ENCODE measurements around the gene SORCS2.
"Not testable (repeated sequence)": the region's sequence is repeated elsewhere in the genome, so short reads cannot be mapped to it uniquely, and the experiment has no call there.

The SORCS2 gene

DNA sequence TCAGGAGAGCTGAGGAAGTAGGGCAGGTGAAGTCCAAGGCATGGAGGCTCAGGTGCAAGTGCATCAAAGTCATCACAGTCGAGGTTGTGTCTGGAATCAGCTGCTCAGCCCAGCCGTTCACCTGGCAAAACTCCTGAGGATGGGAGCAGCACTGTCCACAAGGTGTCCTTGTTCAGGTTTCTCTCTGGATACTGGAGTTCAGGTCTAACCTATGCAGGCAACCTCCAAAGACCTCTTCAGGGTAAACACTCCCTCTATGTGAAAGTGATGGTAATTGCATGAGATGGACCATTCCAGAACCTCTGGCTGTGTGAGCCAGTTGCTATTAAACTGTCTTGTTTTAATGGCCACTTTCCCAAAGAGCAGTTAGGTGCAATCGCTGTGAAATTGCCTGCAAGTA is 362.6 kb downstream of the SORCS2 start:
- DNase-seq (ENCODE audit: low read depth), result no peak

DNA sequence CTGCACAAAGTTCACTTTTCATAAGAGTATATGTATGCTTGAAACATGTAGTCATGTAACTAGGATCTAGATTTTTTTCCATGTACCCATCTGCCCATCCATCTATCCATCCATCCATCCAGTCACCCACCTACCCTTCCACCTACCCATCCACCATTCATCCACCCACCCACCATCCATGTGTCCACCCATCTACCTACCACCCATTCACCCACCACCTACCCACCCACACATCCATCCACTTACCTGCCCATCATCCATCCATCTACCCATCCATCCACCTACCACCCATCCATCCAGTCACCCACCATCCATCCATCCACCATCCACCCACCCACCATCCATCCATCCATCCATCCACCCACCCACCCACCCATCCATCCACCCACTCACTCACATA is 364.2 kb downstream of the SORCS2 start:
- DNase-seq (ENCODE audit: low read depth), result no peak

DNA sequence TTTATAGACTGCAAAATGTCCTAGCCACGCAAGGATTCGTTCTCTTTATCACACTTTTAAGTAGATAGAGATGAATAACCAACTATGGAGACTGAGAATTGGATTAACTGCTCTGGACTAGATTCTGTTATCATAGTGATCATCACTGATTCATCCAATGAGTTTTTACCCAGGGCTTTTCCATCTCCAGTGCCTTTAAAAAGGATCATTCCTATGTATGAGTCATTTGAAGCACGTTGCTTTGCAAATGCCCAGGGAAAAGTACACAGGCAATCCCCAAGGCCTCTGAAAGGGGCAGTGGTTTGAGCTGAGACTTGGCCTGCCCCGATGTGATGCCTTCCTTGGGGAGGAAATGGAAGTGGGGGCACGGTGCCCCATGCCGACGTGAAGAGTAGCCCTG is 365.1 kb downstream of the SORCS2 start:
- DNase-seq (ENCODE audit: low read depth), result no peak

DNA sequence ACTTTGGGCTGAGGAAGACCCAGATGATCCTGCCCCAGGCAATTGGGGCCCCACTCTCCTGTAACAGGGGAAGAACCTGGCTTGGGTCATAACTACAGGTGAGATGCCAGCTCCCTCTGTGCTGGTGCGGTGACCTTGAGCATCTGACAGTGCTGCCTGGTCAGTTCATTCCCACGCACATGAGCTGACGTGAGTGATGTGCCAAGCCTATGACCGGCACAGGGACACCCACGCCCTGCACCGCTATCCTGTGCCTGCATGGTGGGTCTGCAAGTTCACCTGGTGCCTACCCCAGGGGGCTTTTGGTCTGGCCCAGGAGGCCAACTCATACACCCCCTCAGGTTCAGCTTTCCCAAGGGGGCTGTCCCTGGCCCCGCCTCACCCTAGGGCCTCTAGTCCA is 366.1 kb downstream of the SORCS2 start:
- no peak for DNase-seq (ENCODE audit: low read depth)

DNA sequence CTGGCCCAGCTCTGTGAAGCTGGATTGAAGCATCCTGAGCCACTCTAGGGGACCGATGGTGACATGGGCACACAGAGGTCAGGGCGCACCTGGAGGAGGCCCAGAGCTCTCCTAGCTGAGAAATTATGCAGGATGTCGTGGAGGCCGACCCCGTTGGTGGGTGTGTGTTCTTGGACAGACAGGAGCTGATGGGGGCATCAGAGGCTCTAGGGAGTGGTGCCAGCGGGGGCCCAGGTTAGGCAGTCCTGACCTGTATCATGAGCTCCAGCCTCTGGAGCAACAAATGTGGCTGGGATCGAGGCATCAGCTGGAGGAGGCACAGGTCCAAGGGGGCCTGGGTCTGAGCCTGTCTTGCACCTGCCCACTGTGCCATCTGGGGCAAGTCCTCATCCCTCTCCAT is 367.0 kb downstream of the SORCS2 start:
- DNase-seq (ENCODE audit: low read depth), result no peak

DNA sequence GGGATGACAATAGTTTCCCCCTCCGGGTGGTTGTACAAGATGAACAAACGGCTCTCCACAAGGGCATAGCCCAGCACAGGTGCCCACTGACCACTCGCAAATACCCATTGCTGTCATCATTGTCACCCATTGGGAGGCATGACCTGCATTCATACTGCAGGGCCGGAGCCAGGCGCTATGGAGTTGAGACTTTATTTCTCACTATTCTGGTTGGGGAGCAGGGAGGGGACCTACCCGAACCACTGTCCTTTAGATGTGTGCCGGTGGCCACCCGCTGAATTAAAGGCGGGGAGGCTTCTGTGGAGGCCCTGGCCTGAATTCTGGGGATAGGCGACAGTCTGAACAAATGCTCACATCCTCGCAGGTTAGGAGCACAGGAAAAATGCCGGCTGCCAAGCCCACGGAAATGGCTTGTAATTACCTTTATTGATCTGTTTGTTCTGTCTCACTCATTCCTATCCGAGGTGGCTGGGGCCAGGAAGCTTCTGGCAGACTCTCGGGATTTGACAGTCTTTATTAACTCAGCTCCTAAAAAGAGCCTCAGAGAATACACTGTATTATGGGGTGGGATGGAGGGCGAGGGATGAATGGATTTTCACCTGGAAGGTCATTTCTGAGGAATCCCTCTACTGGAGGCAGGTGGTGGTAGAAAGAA is 367.5 kb downstream of the SORCS2 start:
- DNase-seq (ENCODE audit: low read depth), result no peak

DNA sequence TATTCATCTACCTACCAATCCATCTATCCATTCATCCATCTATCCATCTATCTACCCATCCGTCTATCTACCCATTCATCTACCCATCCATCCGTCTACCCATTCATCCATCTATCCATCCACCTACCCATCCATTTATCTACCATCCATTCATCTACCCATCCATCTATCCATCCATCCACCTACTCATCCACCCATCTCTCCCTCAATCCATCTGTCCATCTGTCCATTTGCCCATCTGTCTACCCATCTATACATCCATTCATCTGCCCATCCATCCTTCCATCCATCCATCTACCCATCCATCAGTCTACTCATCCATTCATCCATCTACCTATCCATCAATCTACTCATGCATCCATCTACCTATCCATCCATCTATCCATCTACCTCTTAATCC is 369.2 kb downstream of the SORCS2 start:
- DNase-seq (ENCODE audit: low read depth), result no peak

DNA sequence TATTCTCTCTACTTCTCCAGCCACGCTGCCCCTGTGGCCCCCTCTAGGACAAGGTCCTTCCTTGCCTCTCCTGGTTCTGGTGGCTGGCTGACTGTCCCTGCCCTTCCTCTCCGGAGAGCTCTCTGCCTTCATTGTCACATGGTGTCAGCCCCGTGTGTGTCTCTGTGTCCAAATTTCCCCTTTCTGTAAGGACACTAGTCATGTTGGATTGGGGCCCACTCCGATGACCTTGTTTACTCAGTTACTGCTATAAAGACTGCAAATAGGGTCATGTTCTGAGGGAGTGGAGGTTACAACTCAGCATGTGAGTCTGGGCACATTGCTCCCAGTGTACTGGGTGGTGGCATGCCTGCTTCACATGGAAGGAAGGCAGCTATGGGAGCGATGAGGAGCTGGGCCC is 371.9 kb downstream of the SORCS2 start:
- no peak for DNase-seq (ENCODE audit: low read depth)

DNA sequence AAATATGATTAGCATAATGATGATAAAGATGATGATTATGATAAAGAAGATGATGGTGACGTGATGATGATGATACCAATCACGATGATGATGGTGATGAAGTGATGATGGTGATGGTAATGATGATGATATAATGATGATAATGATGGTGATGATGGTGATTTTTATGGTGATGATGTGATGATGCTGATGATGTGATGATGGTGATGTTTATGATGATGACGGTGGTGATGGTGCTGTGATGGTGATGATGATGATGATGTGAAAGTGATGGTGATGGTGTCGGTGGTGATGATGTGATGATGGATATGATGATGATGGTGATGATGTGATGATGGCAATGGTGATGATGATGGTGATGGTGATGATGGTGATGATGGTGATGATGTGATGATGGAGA is 373.1 kb downstream of the SORCS2 start:
- no peak for DNase-seq (ENCODE audit: low read depth)

DNA sequence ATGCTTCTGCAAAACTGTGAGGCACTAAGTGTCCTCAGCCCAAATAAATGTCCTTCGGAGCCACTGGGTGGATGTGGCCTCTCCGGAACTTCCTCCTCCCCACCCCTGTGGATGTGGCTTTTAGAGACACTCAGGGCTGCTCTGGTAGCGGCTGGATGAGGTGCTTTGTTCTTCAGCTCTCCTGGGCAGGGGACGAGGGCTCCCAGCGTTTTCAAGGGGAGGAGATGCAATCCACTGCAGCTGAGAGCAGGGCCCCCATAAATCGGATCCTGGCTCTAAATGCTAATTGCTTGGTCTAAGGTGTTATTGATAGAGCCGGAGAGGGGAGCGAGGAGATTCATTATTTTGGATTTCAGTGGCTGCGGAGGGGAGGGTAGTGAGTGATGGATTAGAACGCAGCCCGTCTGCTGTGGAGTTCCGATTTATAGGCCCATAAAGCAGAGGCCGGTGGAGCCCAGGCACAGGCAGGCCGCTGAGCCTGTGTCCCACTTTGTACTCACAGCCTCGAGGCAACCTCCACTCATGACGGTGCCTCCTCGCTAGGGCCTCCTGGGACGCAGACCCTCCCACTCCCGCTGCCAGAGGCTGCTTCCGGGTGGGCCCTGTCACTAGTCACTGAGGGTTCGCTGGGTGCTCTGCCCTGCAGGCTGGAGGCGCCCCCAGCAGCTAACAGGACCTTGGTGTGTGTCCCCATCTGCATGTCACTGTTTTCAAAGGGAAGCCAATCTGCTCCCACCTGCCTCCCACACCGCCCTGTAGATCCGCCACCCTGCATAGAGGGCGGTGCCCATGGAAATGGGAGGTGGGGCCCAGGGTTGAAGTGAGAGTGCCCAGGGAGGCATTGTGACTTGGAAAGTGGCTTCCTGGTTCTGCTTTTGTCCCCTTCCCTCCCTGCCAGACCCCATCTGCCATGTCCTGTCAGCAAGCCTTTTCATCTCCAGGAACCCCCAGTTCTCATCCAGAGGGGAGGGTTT is 377.8 kb downstream of the SORCS2 start:
- no peak for DNase-seq (ENCODE audit: low read depth)

DNA sequence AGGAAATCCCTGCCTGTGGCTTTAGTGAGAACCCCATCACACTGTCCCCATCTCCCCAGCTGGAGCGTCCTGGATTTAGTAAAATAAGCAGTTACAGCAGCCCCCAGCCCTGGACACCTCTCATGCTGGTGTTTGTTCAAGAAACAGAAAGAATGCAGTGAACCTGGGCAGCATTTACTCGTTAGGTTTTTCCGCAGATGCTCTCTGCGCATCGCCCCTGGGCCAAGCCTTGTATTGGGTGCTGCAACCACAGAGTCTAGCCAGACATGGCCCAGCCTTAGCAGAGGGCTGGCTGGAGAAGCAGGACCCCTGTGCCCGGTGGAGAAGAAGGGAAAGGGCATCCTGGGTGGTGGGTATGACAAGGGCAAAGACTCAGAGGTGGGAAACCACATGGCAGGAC is 378.7 kb downstream of the SORCS2 start:
- no peak for DNase-seq (ENCODE audit: low read depth)

DNA sequence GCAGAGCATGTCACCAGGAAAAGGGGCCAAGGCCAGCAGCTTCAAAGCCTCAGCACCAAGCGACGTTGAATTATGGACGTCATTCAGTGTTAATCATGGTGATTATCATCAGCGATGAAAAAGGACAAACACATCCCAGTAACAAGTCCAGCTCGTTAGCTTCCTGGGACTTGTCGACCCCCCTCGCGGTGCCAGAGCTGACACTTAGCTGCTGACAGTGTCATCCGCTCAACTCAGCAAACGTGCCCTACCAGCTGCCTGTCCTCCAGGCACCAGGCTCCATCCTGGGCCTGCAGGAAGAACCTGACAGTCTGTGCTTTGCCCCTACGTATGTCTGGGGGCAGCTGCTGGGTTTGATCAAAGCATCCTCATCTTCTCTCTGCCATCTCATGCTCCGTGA is 379.4 kb downstream of the SORCS2 start:
- DNase-seq (ENCODE audit: low read depth), result no peak

DNA sequence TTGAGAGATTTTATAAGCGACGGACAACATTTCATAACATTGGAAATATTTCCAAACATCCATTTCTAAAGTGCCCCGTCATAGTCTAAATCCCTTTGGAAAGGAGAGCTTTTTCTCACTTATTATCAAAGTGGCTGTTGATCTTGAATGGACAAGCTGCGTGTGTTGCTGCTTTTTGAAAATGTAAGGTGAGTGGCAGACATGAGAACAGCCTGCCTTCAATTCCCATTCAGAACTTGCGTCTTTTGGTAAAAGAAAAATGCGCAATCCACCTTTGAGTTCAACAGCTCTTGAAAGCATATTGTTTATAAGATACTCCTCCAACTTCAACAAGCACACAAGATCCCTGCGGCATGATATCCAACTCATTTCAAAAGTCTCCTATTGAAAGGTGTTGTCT is 380.6 kb downstream of the SORCS2 start:
- no peak for DNase-seq (ENCODE audit: low read depth)

DNA sequence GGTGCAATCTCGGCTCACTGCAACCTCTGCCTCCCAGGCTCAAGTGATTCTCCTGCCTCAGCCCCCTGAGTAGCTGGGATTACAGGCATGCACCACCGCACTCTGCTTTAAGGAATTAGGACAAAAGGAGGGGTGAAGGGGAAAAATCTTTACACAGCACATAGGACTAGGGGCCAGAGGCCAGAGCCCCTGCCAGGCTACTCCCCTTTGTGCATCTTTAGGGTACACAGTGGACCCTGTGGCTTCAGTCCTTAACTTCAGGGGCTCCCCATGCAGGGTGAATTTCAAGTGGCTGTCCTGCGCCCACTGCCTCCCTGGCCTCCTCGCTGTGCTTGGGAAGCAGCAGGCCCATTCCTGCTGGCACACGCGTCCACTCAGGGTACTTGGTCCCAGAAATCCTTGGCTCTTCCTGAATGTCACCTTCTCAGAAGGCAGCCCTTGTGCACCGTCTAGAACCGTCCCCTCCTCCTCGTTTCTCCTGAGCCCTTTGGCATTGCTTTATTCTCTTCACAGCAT is 381.3 kb downstream of the SORCS2 start:
- no peak for DNase-seq (ENCODE audit: low read depth)

DNA sequence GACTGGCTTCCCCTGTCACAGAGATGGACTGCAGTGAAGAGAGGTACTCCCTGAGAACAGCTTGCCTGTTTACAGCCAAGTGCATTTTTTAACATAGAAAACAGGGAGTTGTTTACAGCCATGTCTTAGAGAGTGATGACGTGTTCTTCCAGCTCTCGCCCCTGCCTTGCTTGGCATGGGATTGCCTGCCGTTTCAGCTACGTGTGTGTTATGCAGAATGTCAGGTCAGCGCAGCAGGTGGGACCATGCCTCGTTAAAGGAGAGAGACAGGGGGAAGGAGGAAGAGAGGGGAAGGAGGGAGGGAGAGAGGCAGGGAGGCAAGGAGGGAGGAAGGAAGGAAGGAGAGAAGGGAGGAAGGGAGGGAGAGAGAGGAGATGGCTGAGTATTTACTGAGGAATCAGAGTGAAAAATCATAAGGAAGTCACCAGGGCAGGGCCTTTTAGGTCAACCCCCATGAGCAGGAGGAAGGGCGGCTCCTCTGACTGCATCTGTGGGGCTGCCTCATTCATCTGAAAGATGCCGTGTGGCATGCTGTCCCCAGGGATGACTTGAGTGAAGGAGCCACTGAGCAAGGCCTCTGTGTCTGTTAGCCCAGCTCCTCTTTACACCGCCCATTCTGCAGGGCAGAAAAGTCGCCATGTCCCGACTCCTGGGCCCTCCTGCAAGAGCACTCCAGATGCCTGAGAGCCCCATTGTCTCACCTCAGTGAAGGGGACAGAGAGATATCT is 382.1 kb downstream of the SORCS2 start:
- DNase-seq (ENCODE audit: low read depth), result no peak

DNA sequence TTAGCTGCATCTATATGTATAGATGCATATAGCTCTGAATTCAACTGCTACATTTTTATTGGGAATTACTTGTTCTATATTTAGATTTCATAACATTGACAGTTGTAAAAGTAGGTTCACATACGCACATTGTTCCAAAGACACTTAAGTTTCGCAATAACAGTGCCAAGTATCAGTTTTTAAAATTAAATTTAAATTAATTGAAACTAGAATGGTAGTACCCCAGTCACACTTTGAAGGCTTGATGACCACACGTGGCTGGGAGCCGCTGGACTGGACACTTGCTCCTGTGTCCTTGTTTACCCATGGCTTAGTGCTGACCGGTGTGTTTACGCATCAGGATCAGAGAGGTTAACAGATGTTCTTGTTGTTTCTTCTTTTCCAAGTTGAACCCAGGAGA is 383.1 kb downstream of the SORCS2 start:
- DNase-seq (ENCODE audit: low read depth), result no peak

DNA sequence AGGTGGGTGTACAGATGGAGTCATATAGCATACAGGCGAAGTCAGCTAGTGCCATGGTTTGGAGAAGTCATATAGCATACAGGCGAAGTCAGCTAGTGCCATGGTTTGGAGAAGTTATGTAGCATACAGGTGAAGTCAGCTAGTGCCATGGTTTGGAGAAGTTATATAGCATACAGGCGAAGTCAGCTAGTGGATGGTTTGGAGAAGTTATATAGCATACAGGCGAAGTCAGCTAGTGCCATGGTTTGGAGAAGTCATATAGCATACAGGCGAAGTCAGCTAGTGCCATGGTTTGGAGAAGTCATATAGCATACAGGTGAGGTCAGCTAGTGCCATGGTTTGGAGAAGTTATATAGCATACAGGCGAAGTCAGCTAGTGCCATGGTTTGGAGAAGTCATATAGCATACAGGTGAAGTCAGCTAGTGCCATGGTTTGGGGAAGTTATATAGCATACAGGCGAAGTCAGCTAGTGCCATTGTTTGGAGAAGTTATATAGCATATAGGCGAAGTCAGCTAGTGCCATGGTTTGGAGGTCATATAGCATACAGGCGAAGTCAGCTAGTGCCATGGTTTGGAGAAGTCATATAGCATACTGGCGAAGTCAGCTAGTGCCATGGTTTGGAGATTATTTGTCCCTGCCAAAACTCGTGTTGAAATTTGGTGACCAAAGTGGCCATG is 385.2 kb downstream of the SORCS2 start:
- DNase-seq (ENCODE audit: low read depth), result not testable (repeated sequence)

DNA sequence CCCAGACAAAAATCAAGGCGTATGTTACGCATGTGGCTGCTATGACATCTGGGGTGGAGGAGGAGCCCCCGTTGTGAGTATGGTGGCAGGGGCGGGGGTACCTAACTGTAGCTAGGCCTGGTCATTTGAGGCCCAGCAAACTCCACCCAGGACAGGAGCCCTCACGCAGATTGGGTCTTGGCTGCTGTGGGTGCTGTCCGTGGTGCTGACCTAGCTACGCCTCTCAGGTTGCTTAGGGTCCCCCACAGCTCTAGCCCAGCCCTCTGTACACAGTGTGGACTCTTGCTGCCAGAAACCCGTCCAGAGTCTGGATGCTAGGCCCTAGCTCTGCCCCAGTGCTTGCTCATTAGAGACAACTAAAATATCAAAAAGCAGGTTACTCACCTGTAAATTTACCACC is 389.1 kb downstream of the SORCS2 start:
- no peak for DNase-seq (ENCODE audit: low read depth)

DNA sequence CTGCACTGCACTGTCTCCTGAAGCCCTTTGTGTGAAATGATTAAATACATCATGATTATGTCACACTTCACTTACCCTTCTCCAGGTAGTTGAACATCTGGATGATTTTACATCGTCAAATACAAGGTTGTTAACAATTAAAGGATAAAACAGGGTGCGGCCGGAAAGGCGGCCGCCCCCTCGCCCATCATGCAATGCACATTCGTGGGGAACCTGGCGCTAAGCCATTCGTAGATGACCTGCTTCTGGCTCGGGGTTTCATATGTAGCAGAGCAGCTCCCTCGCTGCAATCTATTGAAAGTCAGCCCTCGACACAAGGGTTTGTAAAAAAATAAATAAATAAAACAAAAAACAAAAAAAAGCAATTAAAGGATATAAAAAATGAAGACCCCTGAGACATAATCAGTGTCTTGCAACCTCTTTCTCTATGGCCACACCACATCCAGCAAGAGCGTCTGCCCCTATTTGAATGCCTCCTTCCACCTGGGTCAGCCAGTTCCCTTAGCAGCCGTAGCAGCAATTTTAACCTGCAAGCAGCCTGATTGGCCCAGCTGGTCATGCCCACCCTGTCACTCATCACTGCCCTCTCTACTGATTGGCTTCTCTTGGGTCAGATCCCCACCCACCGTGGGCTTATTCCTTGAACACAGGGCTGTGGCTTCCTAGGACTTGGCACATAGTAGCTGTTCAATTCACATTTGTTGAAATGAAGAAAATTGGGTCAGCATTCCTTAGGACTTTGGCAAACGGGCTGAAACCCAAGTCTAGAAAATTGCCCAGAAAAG is 390.2 kb downstream of the SORCS2 start:
- no peak for DNase-seq (ENCODE audit: low read depth)

DNA sequence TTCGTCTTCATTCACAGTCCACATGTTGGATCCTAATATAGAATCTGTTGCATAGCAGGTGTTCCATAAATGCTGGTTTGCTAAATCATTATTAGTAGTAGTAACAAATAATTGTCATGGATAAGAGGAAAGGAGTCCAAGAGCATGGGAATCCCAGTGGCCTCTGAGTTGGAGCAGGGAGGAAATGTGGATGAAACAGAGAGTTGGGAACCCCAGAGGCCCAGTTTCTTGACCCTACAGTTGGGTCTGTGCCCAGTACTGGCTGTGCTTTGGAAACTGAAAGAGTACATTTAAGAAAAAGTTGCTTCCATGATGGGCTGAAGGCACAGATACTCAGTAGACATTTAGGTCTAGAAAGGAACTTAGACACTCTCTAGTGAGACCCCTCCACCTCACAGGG is 391.8 kb downstream of the SORCS2 start:
- DNase-seq (ENCODE audit: low read depth), result no peak

DNA sequence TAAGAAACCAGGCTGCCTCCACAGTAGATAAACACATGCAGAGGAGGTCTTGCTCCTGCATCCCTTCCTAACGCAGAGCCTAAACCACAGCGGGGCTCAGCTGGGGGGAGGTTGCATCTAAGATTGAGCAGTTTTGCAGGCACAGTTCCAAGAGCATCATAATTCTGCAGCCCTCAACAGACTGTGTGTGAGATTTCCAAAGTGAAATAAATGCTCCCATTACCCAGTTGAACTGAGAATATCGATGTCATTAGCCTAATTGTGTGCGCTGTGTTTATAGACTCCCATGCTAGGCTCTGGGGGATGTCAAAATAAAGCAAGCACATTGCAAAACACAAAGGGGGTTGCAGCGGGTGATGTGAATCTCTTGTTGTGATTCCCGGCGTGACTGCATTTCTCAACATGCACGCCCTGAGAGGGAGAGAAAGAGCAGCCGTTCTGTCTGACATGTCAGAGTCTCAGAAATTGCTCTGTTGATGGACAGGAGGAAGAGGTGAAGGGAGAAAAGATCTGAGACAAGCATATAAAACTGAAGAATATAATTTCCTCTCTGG is 392.3 kb downstream of the SORCS2 start:
- no peak for DNase-seq (ENCODE audit: low read depth)
